GM12878 (cell line): ENCODE results near the gene RILPL2.
"Not testable (repeated sequence)": the region's sequence is repeated elsewhere in the genome, so short reads cannot be mapped to it uniquely, and the experiment has no call there.

Experiments used
- MXI1 ChIP-seq: fragments of 150-350 bp; IDR thresholded peaks from 2 replicates; pipeline ENCODE4 v1.6.1; 2011; ENCODE audit warnings: low read depth, mild to moderate bottlenecking, inconsistent platforms, low read length, improper control_type of control experiment
- POLR2AphosphoS5 ChIP-seq: IDR thresholded peaks from 2 replicates; pipeline ENCODE4 v1.6.1; 2011; ENCODE audit warnings: mild to moderate bottlenecking, low read length, inconsistent platforms
- SMC3 ChIP-seq: IDR thresholded peaks from 2 replicates; pipeline ENCODE4 v1.6.1; 2011; ENCODE audit warnings: low read length, improper control_type of control experiment, borderline replicate concordance
- ZNF24 ChIP-seq: fragments of 450-650 bp; IDR thresholded peaks from 2 replicates; pipeline ENCODE4 v1.6.1; 2017; ENCODE audit warnings: antibody characterized with exemption, mild to moderate bottlenecking
- TF ChIP-seq, protein P1 (sequence below), 3 experiments: IDR thresholded peaks in 2 of 3; conservative IDR thresholded peaks in 1 of 3; 2 replicates each; pipeline ENCODE4 v1.5.1; 2011; ENCODE audit warnings: low read depth in 3 of 3, low read length in 3 of 3, mild to moderate bottlenecking in 3 of 3, control low read depth in 2 of 3, moderate library complexity in 2 of 3, inconsistent platforms in 1 of 3, mixed read lengths in 1 of 3; ENCODE audit not compliant: control insufficient read depth in 2 of 3, insufficient read depth in 1 of 3; ENCODE audit errors: extremely low read depth in 1 of 3

GRCh38 chr12:123452276-123452550 is 15.7 kb upstream of the RILPL2 start:
- not testable (repeated sequence) for TF ChIP-seq SMC3, ZNF24, POLR2AphosphoS5, MXI1
- TF ChIP-seq, protein P1, sequence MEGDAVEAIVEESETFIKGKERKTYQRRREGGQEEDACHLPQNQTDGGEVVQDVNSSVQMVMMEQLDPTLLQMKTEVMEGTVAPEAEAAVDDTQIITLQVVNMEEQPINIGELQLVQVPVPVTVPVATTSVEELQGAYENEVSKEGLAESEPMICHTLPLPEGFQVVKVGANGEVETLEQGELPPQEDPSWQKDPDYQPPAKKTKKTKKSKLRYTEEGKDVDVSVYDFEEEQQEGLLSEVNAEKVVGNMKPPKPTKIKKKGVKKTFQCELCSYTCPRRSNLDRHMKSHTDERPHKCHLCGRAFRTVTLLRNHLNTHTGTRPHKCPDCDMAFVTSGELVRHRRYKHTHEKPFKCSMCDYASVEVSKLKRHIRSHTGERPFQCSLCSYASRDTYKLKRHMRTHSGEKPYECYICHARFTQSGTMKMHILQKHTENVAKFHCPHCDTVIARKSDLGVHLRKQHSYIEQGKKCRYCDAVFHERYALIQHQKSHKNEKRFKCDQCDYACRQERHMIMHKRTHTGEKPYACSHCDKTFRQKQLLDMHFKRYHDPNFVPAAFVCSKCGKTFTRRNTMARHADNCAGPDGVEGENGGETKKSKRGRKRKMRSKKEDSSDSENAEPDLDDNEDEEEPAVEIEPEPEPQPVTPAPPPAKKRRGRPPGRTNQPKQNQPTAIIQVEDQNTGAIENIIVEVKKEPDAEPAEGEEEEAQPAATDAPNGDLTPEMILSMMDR (IDR thresholded peaks at IDR 0.05 in 2 of 3, conservative IDR thresholded peaks at IDR 0.05 in 1 of 3; ENCODE audit: control insufficient read depth in 2 of 3, extremely low read depth in 1 of 3, insufficient read depth in 1 of 3, low read depth in 3 of 3, low read length in 3 of 3), result not testable (repeated sequence)
